GM12874 (cell line): ENCODE results near the gene E2F3.

Experiments
- TF ChIP-seq, protein P1 (sequence below): IDR thresholded peaks from 2 replicates; pipeline ENCODE4 v1.5.1; 2011; ENCODE audit warnings: low read depth, mild to moderate bottlenecking, control low read depth, low read length, moderate library complexity; ENCODE audit not compliant: insufficient read depth

E2F3 gene

DNA sequence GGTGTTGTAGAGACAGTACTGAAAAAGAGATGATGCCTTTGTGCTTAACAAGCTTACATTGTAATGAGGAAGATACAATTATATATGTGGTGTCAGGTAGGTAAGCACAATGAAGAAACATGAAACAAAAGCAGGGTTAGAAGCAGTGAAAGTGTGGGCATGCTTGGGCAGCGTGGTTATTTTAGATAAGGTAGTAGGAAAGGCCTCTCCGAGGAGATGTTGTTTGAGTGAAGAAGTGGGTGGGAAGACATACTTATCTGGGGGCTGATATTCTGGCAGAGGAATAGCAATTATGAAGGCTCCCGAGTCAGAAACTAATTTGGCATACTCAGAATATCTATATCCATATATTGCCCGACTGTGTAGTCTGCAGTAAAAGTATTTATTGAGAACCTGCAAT lies 137.2 kb downstream of the E2F3 start:
- TF ChIP-seq, protein P1, sequence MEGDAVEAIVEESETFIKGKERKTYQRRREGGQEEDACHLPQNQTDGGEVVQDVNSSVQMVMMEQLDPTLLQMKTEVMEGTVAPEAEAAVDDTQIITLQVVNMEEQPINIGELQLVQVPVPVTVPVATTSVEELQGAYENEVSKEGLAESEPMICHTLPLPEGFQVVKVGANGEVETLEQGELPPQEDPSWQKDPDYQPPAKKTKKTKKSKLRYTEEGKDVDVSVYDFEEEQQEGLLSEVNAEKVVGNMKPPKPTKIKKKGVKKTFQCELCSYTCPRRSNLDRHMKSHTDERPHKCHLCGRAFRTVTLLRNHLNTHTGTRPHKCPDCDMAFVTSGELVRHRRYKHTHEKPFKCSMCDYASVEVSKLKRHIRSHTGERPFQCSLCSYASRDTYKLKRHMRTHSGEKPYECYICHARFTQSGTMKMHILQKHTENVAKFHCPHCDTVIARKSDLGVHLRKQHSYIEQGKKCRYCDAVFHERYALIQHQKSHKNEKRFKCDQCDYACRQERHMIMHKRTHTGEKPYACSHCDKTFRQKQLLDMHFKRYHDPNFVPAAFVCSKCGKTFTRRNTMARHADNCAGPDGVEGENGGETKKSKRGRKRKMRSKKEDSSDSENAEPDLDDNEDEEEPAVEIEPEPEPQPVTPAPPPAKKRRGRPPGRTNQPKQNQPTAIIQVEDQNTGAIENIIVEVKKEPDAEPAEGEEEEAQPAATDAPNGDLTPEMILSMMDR, result no peak

DNA sequence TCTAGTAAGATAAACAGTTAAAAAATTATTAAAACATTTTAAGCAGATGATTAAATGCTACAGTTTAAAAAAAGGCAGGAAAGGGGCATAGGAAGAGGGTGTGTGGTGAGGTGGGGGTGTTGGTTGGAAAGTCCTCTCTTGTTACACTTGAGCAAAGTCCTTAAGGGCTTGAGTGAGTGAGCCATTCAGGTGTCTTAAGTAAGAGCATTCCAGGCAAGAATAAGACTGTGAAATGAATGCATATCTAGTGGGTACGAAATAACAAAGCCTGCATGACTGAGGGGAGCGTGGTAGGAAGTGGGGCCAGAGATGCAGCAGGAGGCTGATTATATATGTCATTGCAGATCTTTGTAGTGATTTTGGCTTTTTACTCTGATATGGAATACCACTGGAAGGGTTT lies 137.7 kb downstream of the E2F3 start:
- TF ChIP-seq, protein P1, result no peak

DNA sequence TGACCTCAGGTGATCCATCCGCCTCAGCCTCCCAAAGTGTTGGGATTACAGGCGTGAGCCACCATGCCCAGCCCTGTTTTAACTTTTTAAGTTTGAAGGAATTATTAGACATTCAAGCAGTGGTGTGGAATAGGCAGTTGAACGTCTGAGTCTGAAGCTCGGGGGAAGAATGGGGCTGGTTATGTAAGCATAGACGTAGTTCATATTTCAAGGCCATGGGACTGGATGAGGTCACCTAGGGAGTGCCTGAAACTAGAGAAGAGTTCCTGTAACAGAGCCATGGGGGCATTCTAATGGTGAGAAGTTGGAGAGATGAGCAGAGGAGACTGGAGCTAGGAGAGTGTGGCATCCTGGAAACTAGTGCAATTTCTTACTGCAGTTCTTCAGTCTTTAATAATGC lies 139.0 kb downstream of the E2F3 start:
- TF ChIP-seq, protein P1, result no peak

DNA sequence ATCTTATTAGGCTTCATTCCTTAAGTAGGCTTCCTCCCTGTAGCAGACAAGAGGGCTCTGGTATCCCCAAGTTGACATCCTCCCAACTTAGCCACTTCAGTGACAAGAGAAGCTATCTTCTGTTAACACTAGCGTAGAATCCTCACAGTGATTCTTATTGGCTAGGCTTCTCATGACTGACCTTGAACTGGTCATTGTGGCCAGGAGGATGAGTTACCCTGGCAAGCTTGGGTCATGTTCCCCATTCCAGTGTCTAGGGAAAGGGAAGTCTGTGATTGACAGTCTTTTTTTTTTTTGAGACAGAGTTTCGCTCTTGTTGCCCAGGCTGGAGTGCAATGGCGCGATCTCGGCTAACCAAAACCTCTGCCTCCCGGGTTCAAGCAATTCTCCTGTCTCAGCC lies 139.7 kb downstream of the E2F3 start:
- TF ChIP-seq, protein P1, result no peak

DNA sequence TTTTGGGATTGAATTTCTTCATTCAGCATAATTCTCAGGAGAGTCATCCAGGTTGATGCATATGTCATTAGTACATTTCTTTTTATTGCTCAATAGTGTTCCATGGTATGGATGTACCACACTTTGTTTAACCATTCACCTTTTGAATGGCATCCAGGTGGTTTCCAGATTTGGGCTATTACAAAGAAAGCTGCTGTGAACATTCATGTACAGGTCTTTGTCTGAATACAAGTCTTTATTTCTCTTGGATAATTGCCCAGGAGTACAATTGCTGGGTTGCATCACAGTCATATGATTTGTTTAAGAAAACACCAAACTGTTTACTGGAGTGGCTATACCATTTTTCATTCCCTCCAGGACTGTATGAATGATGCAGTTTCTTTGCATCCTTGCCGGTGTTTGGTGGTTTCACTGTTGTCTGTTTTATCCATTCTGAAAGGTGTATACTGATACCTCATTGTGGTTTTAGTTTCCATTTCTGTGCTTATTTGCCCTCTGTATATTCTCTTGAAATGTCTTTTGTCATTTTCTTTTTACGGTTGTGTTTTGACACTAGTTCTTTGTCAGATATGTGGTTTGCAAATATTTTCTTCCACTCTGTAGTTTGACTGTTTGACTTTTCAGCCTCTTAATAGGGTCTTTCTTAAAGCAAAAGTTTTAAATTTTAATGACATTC lies 141.4 kb downstream of the E2F3 start:
- TF ChIP-seq, protein P1, result no peak
